Measurements from ENCODE around the gene IL17RD.

The IL17RD gene

GRCh38 chr3:57062101-57062631, 103.0 kb downstream of the IL17RD start:
- DNase-seq: no peak

GRCh38 chr3:57061556-57061955, 103.6 kb downstream of the IL17RD start:
- DNase-seq: no peak

GRCh38 chr3:57060089-57060821, 104.9 kb downstream of the IL17RD start, which contains the start of gene SPATA12:
Gene SPATA12 (plus strand): TSS chr3:57060664. CDS start chr3:57073695, 13,031 bp downstream.
- no peak for DNase-seq

- DNase-seq: no peak
Observed at GRCh38 chr3:57059411-57059810, 105.7 kb downstream of the IL17RD start.

GRCh38 chr3:57057351-57057750, 107.8 kb downstream of the IL17RD start:
- DNase-seq: no peak

GRCh38 chr3:57053122-57053521, 112.0 kb downstream of the IL17RD start:
- DNase-seq: no peak

- no peak for DNase-seq
Observed at GRCh38 chr3:57052662-57053061, 112.5 kb downstream of the IL17RD start.

GRCh38 chr3:57048728-57049127, 116.4 kb downstream of the IL17RD start:
- no peak for DNase-seq

- DNase-seq: no peak
Observed at GRCh38 chr3:57048052-57048671, 117.0 kb downstream of the IL17RD start.

GRCh38 chr3:57046101-57046765, 118.9 kb downstream of the IL17RD start:
- DNase-seq: no peak

GRCh38 chr3:57043518-57043917, 121.6 kb downstream of the IL17RD start:
- DNase-seq: no peak

- no peak for DNase-seq
Observed at GRCh38 chr3:57041674-57042073, 123.5 kb downstream of the IL17RD start.
